ENCODE measurements around the gene CHKB. TPM values are rescaled to one million over a fixed set of nuclear protein-coding genes. Genes with fewer than 3 reads are reported as not detected.

The CHKB gene
- total and polyA plus RNA-seq, 12 donors: 27.1 to 251 (median 39.9) TPM

DNA sequence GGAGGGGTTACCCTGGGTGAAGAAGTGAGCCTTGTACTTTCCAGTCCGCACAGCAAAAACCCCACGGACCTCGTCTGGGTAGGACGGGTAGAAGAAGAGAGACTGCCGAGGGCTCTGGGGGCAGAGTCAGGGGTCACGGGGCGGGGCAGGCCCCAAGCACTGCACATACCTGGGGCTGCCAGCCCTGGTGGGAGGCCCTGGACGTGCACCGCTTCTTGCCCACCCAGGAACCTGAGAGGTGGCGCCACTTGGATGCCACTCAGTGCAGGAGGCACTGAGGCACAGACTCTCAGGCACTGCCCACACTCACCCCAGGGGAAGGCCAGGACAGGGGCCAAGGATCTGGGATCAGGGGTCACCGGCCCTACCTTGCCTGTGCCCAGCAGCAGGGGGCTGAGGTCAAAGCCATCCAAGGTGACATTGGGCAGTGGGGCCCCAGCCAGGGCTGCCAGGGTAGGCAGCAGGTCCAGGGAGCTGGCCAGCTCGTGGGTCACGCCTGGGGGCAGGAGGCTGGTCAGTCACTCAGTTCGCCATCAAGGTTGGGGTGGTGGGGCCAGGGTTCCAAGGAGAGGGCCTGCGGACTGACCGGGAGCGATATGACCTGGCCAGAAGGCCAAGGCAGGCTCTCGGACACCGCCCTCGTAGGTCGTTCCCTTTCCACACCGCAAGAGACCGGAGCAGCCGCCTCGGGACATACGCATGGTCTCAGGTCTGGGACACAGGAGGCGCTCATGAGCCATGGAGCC lies 43.1 kb upstream of the CHKB start:
- Histone ChIP-seq H3K4me3 (peak overlapping the region in 3 of 10 donors; percentile 62 to 95 (median 81)), H3K36me3 (peaks cover 0 to 18% (median 0%) of the 10 kb centered on the region in 9 donors), H3K27ac (peak overlapping the region in 1 of 10 donors; percentile 93), H3K4me1 (peaks cover 7 to 54% (median 44%) of the 10 kb centered on the region in 9 donors), H3K27me3 (peaks cover 0 to 3% (median 0%) of the 10 kb centered on the region in 7 donors), H3K9me3 (no peaks in the 10 kb centered on the region)
- DNase-seq (peak in 1 of 2 donors; percentile 38), ATAC-seq (peak in 1 of 8 donors; percentile 1)
- intact Hi-C loops (cut with DNase I): loop anchor here in 6 of 10 donors (5.0 kb wide), 5 partner anchors 47 to 87 kb away; partner anchors contain the start of gene SHANK3 (in 2 of the 6)
- WGBS, 2 donors: 86 to 87% methylated on average over 27 of the region's 27 CpGs
- TF ChIP-seq, protein P1, sequence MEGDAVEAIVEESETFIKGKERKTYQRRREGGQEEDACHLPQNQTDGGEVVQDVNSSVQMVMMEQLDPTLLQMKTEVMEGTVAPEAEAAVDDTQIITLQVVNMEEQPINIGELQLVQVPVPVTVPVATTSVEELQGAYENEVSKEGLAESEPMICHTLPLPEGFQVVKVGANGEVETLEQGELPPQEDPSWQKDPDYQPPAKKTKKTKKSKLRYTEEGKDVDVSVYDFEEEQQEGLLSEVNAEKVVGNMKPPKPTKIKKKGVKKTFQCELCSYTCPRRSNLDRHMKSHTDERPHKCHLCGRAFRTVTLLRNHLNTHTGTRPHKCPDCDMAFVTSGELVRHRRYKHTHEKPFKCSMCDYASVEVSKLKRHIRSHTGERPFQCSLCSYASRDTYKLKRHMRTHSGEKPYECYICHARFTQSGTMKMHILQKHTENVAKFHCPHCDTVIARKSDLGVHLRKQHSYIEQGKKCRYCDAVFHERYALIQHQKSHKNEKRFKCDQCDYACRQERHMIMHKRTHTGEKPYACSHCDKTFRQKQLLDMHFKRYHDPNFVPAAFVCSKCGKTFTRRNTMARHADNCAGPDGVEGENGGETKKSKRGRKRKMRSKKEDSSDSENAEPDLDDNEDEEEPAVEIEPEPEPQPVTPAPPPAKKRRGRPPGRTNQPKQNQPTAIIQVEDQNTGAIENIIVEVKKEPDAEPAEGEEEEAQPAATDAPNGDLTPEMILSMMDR (IDR thresholded peaks at IDR 0.05): peak in 5 of 9 donors; percentile 14 to 31 (median 25)

DNA sequence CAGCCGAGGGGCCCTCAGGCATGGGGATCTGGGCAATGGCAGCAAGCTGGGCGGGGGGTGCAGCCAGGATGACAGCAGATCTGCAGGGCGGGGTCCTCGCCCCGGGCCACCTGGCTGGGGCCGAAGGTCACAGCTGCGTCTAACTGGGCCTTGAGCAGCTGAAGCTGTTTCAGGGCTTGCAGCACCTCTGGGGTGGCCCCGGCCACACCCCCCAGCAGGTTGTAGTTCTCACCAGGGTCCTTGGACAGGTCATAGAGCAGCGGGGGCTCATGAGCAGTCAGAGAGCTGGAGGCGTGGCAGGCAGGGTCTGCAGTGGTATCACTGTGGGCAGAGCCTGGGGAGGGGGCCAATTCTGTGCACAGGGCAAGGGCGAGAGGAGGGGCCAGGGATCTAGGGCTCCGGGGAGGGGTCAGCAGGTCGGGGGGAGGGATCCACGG lies 42.5 kb upstream of the CHKB start:
- intact Hi-C loops (cut with DNase I): loop anchor here in 6 of 10 donors (5.0 kb wide), 5 partner anchors 47 to 87 kb away; partner anchors contain the start of gene SHANK3 (in 2 of the 6)
- H3K4me1 ChIP-seq: peaks cover 7 to 59% (median 47%) of the 10 kb centered on the region in 9 donors

DNA sequence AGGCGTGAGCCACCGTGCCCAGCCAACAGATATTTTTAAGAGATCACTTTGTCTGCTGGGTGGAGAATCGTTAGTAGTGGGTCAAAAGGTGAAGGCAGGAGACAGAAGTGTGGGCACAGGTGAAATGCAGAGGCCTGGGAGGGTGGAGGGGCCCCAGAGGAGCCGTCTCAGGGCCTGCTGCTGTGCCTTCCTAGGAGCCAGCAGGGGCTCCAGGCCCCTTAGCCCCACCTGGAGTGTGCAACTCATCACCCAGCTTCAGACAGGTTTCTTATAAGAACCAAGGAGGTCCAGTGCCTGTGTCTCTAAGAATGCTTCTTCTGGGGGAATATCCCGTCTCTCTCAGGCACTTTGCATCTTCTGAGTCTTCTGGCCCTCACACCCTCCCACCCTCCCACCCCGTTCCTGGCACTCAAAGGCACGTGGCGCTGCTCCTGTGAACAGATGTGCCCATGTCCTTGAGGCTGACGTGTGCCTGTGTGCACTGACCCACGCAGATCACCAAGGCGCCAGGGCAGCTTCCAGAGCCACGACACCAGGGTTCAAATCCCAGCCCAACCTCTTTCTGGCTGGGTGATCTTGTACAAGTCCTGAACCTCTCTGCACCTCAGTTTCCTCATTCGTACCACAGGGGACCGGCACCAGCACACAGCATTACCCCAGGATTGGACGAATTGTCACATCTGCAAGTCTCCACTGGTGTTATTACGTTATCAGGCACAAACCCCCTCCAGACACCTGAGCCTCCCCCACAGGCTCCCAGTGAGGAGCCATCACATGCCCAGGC lies 41.9 kb upstream of the CHKB start:
- intact Hi-C loops (cut with DNase I): loop anchor here in 6 of 10 donors (5.0 kb wide), 9 partner anchors 47 to 382 kb away; partner anchors contain the start of genes CPT1B (in 3 of the 6), SCO2 (in 2 of the 6), SHANK3 (in 2 of the 6) and TYMP (in 2 of the 6)
- H3K4me1 ChIP-seq: peaks cover 9 to 60% (median 52%) of the 10 kb centered on the region in 9 donors

More for the DNA sequence above, 42.5 kb upstream of the CHKB start:
- H3K27ac ChIP-seq: no peak overlapping the region
- TF ChIP-seq, protein P1 (IDR thresholded peaks at IDR 0.05): no peak
- ATAC-seq: no peak
- peaks cover 0 to 3% (median 0%) of the 10 kb centered on the region in 7 donors for H3K27me3 ChIP-seq
- no peak overlapping the region for H3K4me3 ChIP-seq
- H3K9me3 ChIP-seq: no peaks in the 10 kb centered on the region
- DNase-seq: no peak
- WGBS, 2 donors: 88% methylated on average over 14 of the region's 14 CpGs
- H3K36me3 ChIP-seq: peaks cover 0 to 18% (median 0%) of the 10 kb centered on the region in 9 donors

More for the DNA sequence above, 41.9 kb upstream of the CHKB start:
- DNase-seq: no peak
- H3K36me3 ChIP-seq: peaks cover 0 to 18% (median 0%) of the 10 kb centered on the region in 9 donors
- H3K9me3 ChIP-seq: no peaks in the 10 kb centered on the region
- ATAC-seq: no peak
- no peak overlapping the region for H3K4me3 ChIP-seq
- WGBS, 2 donors: 79 to 86% methylated on average over 16 of the region's 16 CpGs
- peaks cover 0 to 3% (median 0%) of the 10 kb centered on the region in 7 donors for H3K27me3 ChIP-seq
- H3K27ac ChIP-seq: no peak overlapping the region
- TF ChIP-seq, protein P1 (IDR thresholded peaks at IDR 0.05): no peak
